Activated CD4-positive, alpha-beta T cell treated with anti-CD3 and anti-CD28 coated beads, Interleukin-2, Interleukin-6, amounts not matched to agents 100 ng/mL and 50 ng/mL, durations not matched to agents 16 hours and 8 hours (primary cell): ENCODE results near the gene PDE11A.

Experiments used
- DNase-seq: peaks from one replicate; pipeline ENCODE4 v3.0.0-alpha.2; 2020

PDE11A gene

GRCh38 chr2:177689623-177690022 lies 383.0 kb downstream of the PDE11A start:
- DNase-seq: no peak

DNA sequence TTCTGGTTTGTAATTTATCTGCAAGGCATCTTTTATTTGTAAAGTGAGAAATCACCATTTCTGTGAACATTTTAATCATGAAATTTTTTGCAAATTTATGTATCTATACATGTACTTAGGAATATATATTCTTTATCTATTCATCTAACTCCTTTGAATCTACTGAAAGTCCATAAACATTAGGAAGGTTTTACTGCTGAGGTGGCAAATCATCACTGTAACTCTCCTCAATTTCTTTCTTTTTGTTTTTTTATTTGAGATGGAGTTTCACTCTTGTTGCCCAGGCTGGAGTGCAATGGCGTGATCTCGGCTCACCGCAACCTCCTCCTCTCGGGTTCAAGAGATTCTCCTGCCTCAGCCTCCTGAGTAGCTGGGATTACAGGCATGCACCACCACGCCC lies 383.7 kb downstream of the PDE11A start:
- DNase-seq: no peak

- no peak for DNase-seq
Observed at GRCh38 chr2:177683661-177684069, 388.9 kb downstream of the PDE11A start.

- no peak for DNase-seq
Observed at GRCh38 chr2:177682836-177683660, 389.5 kb downstream of the PDE11A start.

DNA sequence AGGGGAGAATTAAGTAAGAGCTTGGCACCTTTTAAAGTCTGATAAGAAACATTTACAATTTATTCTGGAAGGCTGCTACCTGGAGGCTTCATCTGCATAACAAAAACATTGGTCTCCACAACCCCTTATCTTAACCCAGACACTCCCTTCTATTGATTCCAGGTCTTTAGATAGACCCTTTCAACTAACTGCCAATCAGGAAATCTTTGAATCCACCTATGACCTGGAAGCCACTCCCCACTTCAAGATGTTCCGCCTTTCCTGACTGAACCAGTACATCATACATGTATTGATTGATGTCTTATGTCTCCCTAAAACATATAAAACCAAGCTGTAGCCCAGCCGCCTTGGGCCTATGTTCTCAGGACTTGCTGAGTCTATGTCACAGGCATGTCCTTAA lies 390.6 kb downstream of the PDE11A start:
- DNase-seq: no peak

DNA sequence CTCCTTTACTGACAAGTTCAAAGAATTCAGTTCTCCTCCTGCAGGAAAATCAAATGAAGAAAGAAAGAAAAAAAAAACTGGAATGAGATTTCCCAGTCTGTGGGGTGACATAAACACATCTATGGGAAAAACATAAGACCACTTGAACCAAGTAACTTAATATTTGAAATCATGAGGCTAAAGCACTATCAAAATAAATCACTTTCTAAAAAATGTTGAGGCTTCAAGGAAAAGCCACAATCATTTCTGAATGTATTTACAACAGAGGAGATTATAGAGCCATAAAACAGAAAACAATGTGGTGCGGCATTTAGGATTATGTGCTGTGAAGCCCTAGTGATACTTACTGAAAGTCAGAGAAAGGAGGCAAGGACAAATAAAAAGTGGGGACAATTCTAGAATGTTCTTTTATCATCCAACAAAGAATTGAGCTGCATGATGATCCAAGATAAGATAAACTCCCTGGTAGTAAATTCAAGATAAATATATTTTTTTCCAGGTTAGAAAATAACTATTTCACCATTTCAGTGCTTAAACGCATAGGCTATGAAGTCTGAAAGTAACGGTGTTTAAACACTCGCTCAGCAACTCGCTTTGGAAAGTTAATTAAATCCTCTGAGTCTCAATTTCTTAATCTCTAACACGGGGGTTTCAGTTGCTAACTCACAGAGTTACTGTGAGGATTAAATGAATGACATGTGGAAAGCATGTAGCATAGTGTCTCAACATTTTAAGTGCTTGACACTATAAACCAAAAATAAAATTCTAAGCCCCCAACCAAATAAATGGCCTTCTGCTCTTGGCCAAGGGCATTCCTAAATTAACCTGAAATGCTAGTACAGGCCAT lies 391.5 kb downstream of the PDE11A start:
- DNase-seq: no peak

DNA sequence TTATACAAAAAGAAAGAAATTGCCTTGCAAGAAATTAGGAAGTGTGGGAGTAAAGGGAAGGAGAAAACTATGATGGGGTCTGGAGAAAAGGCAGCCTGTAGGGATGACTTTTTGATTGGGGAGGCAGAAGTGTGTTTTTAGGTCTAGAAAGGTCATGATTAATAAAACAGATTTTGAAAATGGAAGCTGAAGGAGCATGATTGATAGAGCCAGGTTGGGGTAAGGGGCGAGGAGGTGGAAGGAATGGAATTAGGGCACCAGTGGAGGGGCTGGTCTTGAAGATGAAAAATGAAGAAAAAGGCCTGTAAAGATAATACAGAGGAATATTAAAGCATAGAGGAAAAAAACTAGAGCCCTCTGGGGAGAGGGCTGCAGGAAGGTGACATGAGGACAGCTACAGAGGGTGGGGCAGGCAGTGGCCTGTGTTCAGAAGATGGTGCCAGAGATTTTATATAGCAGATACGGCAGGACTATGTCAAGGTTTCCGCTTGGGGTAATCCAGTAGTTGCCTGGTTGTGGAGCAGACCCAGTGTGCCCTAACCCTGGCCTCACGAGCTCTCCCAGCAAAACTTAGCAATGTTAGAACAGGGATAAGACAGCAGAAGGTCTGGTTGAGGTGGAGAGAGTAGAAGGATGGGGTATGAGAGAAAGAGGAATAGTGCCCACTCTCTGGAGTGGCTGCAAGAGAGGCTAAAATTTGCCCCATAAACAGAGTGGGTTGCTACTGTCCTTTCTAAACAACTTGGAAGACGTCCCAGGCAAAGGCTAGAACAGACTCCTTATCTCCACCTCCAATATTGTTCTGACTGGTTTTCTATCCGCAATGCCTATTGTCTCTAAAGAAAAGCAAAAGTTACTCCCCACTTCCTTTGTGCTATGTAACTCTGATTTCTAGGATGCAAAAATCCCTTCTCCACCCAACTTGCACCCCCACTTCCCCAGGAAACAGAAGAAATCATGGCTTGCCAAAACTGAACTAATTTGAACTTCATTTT lies 392.7 kb downstream of the PDE11A start:
- DNase-seq: no peak

GRCh38 chr2:177678939-177679338 lies 393.6 kb downstream of the PDE11A start:
- no peak for DNase-seq

DNA sequence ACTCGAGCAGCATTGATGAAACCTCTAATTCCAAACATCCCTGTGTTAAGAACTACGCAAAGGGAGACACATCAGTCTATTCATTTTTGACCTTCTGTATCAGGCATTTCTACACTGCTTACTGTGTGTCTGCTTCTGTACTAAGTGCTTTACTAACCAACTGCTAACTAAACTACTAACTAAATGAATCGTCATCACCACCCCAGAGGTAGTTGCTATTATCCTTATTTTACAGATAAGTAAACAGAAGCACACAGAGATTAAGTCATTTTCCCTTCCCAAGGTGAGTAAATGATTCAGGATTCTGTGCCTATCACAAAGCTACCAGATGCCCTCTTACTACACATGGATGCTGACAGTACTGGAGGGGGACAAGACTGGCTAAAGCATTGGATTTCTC lies 395.9 kb downstream of the PDE11A start:
- DNase-seq: no peak

GRCh38 chr2:177675825-177676224 lies 396.8 kb downstream of the PDE11A start:
- no peak for DNase-seq

DNA sequence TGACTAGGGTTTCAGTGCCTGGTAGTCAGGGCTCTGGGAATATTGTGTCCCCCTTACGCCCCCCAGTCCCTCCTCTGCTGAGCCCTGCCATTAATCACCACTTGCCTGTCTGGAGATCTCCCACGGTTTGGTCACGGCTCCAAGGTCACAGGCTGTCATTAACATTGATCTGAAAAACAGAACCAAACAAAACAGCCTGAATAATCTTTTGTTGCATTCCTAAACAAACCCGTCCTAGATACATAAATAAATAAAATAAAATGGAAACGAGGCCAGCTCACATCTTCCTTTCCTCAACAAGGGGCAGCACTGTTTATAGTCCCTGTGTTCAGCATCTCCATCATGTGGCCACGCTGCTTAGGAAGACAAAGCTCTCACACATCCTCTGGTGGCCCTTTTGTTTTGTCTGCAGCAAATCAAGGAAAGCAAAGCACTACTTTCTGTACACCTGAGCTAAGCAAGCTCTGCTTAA lies 397.2 kb downstream of the PDE11A start:
- DNase-seq: no peak

GRCh38 chr2:177673602-177674595 lies 398.7 kb downstream of the PDE11A start:
- no peak for DNase-seq

DNA sequence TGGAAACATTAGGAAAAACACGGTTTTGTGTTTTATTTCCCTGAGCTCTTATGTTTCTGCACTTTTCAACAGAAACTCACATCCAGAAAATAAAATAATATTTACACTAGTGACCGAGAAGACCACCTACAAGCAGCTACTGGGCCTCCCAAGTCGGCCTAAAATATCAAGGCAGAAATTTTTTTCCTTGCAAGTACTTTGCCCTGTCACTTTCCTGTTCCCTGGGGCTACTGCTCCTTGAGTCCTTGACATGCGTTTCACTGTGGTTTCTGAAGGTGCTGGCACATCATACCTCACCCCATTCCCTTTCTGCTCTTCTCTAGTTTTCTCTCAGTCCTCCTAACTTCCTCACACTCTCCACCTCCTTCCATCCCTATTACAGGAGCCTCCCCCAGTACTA lies 400.9 kb downstream of the PDE11A start:
- no peak for DNase-seq

- DNase-seq: peak; percentile 24
Observed at GRCh38 chr2:177670791-177671535, 401.6 kb downstream of the PDE11A start.

GRCh38 chr2:177669625-177670330 lies 402.8 kb downstream of the PDE11A start:
- DNase-seq: no peak

- no peak for DNase-seq
Observed at GRCh38 chr2:177669201-177669600, 403.4 kb downstream of the PDE11A start.

DNA sequence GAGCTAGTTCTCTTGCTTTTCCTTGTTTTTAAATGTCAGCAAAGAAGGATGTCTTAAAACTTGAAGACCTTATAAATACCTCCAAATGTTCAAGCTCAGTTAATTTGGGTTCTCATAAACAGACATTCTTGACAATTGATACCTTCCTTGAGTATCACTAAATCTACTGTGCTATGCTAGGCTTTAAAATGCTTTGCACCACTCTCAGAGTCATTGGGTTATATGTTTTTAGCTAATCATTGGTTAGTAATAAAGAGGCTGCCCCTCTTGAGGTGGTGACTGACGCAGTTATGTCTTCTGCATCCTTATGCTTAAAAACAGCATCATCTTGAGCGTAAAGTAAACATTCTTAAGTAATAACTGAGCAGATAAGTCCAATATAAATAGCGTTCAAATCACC lies 404.0 kb downstream of the PDE11A start:
- no peak for DNase-seq

GRCh38 chr2:177667626-177668025 lies 405.0 kb downstream of the PDE11A start:
- no peak for DNase-seq

DNA sequence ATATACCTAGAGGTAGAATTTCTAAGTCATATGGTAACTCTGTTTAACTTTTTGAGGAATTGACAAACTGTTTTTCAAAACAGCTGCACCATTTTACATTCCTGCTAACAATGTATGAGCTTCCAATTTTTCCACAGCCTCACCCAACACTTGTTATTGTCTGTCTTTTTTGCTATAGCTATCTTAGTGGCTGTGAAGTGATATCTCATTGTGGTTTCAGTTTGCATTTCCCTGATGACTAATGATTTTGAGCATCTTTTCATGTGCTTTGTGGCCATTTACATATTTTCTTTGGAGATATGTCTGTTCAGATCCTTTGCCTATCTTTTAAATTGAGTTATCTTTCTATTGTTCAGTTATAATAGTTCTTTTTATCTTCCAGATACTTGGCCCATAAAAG lies 406.2 kb downstream of the PDE11A start:
- DNase-seq: peak; percentile 42

GRCh38 chr2:177665948-177666347 lies 406.6 kb downstream of the PDE11A start:
- no peak for DNase-seq
